Measurements from ENCODE around the gene EFL1. TPM values are rescaled to one million over a fixed set of nuclear protein-coding genes. Genes with fewer than 3 reads are reported as not detected.
"Not testable (repeated sequence)": the region's sequence is repeated elsewhere in the genome, so short reads cannot be mapped to it uniquely, and the experiment has no call there.

EFL1 gene
- total RNA-seq, 1 donor from 2014 or later: 17.2 TPM

GRCh38 chr15:82298520-82298919 lies 36.0 kb upstream of the EFL1 start:
- no peaks in the 10 kb centered on the region for H3K36me3 Mint-ChIP-seq (ENCODE audit: unreplicated experiment)
- peaks cover 9% of the 10 kb centered on the region for H3K27me3 Mint-ChIP-seq (ENCODE audit: unreplicated experiment)
- no peak for DNase-seq
- H3K9me3 Mint-ChIP-seq (ENCODE audit: unreplicated experiment): peaks cover 8% of the 10 kb centered on the region
- H3K4me1 Mint-ChIP-seq (ENCODE audit: low read depth, unreplicated experiment): peaks cover 21% of the 10 kb centered on the region
- H3K27ac Mint-ChIP-seq (ENCODE audit: unreplicated experiment): no peak overlapping the region
- TF ChIP-seq, protein P1, sequence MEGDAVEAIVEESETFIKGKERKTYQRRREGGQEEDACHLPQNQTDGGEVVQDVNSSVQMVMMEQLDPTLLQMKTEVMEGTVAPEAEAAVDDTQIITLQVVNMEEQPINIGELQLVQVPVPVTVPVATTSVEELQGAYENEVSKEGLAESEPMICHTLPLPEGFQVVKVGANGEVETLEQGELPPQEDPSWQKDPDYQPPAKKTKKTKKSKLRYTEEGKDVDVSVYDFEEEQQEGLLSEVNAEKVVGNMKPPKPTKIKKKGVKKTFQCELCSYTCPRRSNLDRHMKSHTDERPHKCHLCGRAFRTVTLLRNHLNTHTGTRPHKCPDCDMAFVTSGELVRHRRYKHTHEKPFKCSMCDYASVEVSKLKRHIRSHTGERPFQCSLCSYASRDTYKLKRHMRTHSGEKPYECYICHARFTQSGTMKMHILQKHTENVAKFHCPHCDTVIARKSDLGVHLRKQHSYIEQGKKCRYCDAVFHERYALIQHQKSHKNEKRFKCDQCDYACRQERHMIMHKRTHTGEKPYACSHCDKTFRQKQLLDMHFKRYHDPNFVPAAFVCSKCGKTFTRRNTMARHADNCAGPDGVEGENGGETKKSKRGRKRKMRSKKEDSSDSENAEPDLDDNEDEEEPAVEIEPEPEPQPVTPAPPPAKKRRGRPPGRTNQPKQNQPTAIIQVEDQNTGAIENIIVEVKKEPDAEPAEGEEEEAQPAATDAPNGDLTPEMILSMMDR (IDR thresholded peaks at IDR 0.05; ENCODE audit: partially characterized antibody, unreplicated experiment): no peak
- no peak overlapping the region for H3K4me3 Mint-ChIP-seq (ENCODE audit: unreplicated experiment)

DNA sequence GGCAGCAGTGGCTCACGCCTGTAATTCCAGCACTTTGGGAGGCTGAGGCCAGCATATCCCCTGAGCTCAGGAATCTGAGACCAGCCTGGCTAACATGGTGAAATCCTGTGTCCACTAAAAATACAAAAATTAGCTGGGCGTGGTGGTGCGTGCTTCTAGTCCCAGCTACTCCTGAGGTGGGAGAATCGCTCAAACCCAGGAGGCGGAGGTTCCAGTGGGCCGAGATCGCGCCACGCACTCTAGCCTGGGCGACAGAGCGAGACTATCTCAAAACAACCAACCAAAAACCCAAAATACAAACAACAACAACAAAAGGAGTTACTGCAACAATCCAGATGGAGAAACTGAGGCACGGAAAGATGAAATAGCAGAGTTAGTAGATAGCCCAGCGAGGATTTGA lies 35.5 kb upstream of the EFL1 start:
- DNase-seq: no peak
- H3K4me3 Mint-ChIP-seq (ENCODE audit: unreplicated experiment): no peak overlapping the region
- no peaks in the 10 kb centered on the region for H3K36me3 Mint-ChIP-seq (ENCODE audit: unreplicated experiment)
- no peak overlapping the region for H3K27ac Mint-ChIP-seq (ENCODE audit: unreplicated experiment)
- TF ChIP-seq, protein P1 (IDR thresholded peaks at IDR 0.05; ENCODE audit: partially characterized antibody, unreplicated experiment): no peak
- H3K9me3 Mint-ChIP-seq (ENCODE audit: unreplicated experiment): peaks cover 8% of the 10 kb centered on the region
- H3K4me1 Mint-ChIP-seq (ENCODE audit: low read depth, unreplicated experiment): peaks cover 20% of the 10 kb centered on the region
- peaks cover 7% of the 10 kb centered on the region for H3K27me3 Mint-ChIP-seq (ENCODE audit: unreplicated experiment)

DNA sequence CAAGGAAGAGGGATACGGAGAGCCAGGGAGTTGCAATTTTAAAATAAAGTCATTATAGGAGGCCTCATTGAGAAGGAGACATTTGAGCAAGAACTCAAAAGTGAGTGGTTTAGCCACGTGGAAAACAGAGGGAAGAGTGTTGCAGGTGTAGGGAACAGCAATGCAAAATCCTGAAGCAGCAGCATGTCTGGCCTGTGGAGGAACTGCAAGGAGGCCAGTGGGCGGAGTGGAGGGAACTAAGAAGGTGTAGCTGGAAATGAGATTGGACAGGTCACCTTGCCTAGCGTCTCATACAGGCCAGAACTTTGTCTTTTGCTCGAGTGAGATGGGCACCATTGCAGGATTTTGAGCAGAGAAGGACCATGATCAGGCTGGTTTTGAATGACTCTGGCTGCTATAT lies 35.0 kb upstream of the EFL1 start:
- peaks cover 20% of the 10 kb centered on the region for H3K4me1 Mint-ChIP-seq (ENCODE audit: low read depth, unreplicated experiment)
- no peak overlapping the region for H3K27ac Mint-ChIP-seq (ENCODE audit: unreplicated experiment)
- TF ChIP-seq, protein P1 (IDR thresholded peaks at IDR 0.05; ENCODE audit: partially characterized antibody, unreplicated experiment): no peak
- DNase-seq: no peak
- H3K36me3 Mint-ChIP-seq (ENCODE audit: unreplicated experiment): no peaks in the 10 kb centered on the region
- H3K4me3 Mint-ChIP-seq (ENCODE audit: unreplicated experiment): no peak overlapping the region
- peaks cover 5% of the 10 kb centered on the region for H3K27me3 Mint-ChIP-seq (ENCODE audit: unreplicated experiment)
- peaks cover 7% of the 10 kb centered on the region for H3K9me3 Mint-ChIP-seq (ENCODE audit: unreplicated experiment)

GRCh38 chr15:82294061-82294690 lies 31.6 kb upstream of the EFL1 start:
- no peak overlapping the region for H3K27ac Mint-ChIP-seq (ENCODE audit: unreplicated experiment)
- TF ChIP-seq, protein P1 (IDR thresholded peaks at IDR 0.05; ENCODE audit: partially characterized antibody, unreplicated experiment): no peak
- H3K4me3 Mint-ChIP-seq (ENCODE audit: unreplicated experiment): no peak overlapping the region
- H3K4me1 Mint-ChIP-seq (ENCODE audit: low read depth, unreplicated experiment): peaks cover 3% of the 10 kb centered on the region
- H3K27me3 Mint-ChIP-seq (ENCODE audit: unreplicated experiment): peaks cover 5% of the 10 kb centered on the region
- no peaks in the 10 kb centered on the region for H3K36me3 Mint-ChIP-seq (ENCODE audit: unreplicated experiment)
- no peak for DNase-seq
- H3K9me3 Mint-ChIP-seq (ENCODE audit: unreplicated experiment): peaks cover 4% of the 10 kb centered on the region

DNA sequence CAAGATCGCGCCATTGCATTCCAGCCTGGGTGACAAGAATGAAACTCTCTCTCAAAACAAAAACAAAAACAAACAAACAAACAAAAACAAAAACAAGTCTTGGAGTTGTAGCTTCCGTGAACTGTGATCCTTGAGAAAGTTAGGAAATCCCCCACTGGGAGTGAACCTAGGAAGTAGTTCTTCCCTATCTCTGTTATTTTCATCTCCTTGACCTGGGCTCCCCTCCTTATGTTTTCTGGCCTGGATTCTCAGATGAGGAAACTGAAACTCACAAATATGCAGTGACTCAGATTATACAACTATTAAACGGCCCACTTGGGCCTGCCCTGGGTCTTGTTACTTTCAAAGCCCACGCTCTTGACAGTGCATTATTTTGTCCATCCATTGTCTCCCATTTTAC lies 29.7 kb upstream of the EFL1 start:
- no peak overlapping the region for H3K4me3 Mint-ChIP-seq (ENCODE audit: unreplicated experiment)
- peaks cover 3% of the 10 kb centered on the region for H3K9me3 Mint-ChIP-seq (ENCODE audit: unreplicated experiment)
- DNase-seq: no peak
- no peaks in the 10 kb centered on the region for H3K4me1 Mint-ChIP-seq (ENCODE audit: low read depth, unreplicated experiment)
- no peaks in the 10 kb centered on the region for H3K36me3 Mint-ChIP-seq (ENCODE audit: unreplicated experiment)
- H3K27me3 Mint-ChIP-seq (ENCODE audit: unreplicated experiment): no peaks in the 10 kb centered on the region
- H3K27ac Mint-ChIP-seq (ENCODE audit: unreplicated experiment): no peak overlapping the region
- TF ChIP-seq, protein P1 (IDR thresholded peaks at IDR 0.05; ENCODE audit: partially characterized antibody, unreplicated experiment): no peak

GRCh38 chr15:82288202-82288601 lies 25.7 kb upstream of the EFL1 start:
- H3K27me3 Mint-ChIP-seq (ENCODE audit: unreplicated experiment); H3K36me3 Mint-ChIP-seq (ENCODE audit: unreplicated experiment); DNase-seq; H3K4me3 Mint-ChIP-seq (ENCODE audit: unreplicated experiment); H3K9me3 Mint-ChIP-seq (ENCODE audit: unreplicated experiment); H3K27ac Mint-ChIP-seq (ENCODE audit: unreplicated experiment); H3K4me1 Mint-ChIP-seq (ENCODE audit: low read depth, unreplicated experiment): not testable (repeated sequence)

- not testable (repeated sequence) for H3K27me3 Mint-ChIP-seq (ENCODE audit: unreplicated experiment); H3K4me1 Mint-ChIP-seq (ENCODE audit: low read depth, unreplicated experiment); DNase-seq; H3K4me3 Mint-ChIP-seq (ENCODE audit: unreplicated experiment); H3K9me3 Mint-ChIP-seq (ENCODE audit: unreplicated experiment); H3K36me3 Mint-ChIP-seq (ENCODE audit: unreplicated experiment); H3K27ac Mint-ChIP-seq (ENCODE audit: unreplicated experiment)
Measured at GRCh38 chr15:82286475-82286874, 23.9 kb upstream of the EFL1 start.

- H3K36me3 Mint-ChIP-seq (ENCODE audit: unreplicated experiment); H3K9me3 Mint-ChIP-seq (ENCODE audit: unreplicated experiment); DNase-seq: not testable (repeated sequence)
Measured at GRCh38 chr15:82284381-82284780, 21.8 kb upstream of the EFL1 start.

More at GRCh38 chr15:82284381-82284780, 21.8 kb upstream of the EFL1 start:
- not testable (repeated sequence) for H3K4me3 Mint-ChIP-seq (ENCODE audit: unreplicated experiment); H3K27ac Mint-ChIP-seq (ENCODE audit: unreplicated experiment); H3K4me1 Mint-ChIP-seq (ENCODE audit: low read depth, unreplicated experiment); H3K27me3 Mint-ChIP-seq (ENCODE audit: unreplicated experiment)

Measured in glutamatergic neuron (in vitro differentiated cells).